Glomerular visceral epithelial cell (primary cell): ENCODE results near the gene CHSY1.
"Not testable (repeated sequence)": the region's sequence is repeated elsewhere in the genome, so short reads cannot be mapped to it uniquely, and the experiment has no call there.

Source experiments
- DNase-seq: peaks from one replicate; pipeline ENCODE4 v3.0.0-alpha.2; 2016; ENCODE audit errors: extremely low spot score

CHSY1 gene

GRCh38 chr15:101251830-101252820 lies at the start of gene CHSY1:
Gene CHSY1 (minus strand): TSS chr15:101252048. CDS start chr15:101251456, 592 bp downstream.
- DNase-seq = peak; percentile 92

- DNase-seq = no peak
Observed at GRCh38 chr15:101296418-101297405, 44.9 kb upstream of the CHSY1 start.

GRCh38 chr15:101295607-101296161 lies 43.8 kb upstream of the CHSY1 start:
- DNase-seq = no peak

GRCh38 chr15:101294731-101295606 lies 43.1 kb upstream of the CHSY1 start, which contains the start of gene SNRPA1:
Gene SNRPA1 (minus strand): TSS chr15:101295248. CDS start chr15:101295178, 70 bp downstream.
- DNase-seq = peak; percentile 95

- DNase-seq = no peak
Observed at GRCh38 chr15:101293122-101293521, 41.3 kb upstream of the CHSY1 start.

GRCh38 chr15:101288905-101289513 lies 37.2 kb upstream of the CHSY1 start:
- peak; percentile 49 for DNase-seq

- DNase-seq = not testable (repeated sequence)
Observed at GRCh38 chr15:101287342-101287741, 35.5 kb upstream of the CHSY1 start.

- no peak for DNase-seq
Observed at GRCh38 chr15:101286471-101287114, 34.7 kb upstream of the CHSY1 start.

GRCh38 chr15:101283931-101284330 lies 32.1 kb upstream of the CHSY1 start:
- no peak for DNase-seq

- no peak for DNase-seq
Observed at GRCh38 chr15:101280007-101280406, 28.2 kb upstream of the CHSY1 start.

GRCh38 chr15:101277943-101278564 lies 26.2 kb upstream of the CHSY1 start:
- no peak for DNase-seq

- peak; percentile 90 for DNase-seq
Observed at GRCh38 chr15:101277038-101277822, 25.4 kb upstream of the CHSY1 start, which contains the start of gene SELENOS. Gene SELENOS (minus strand): TSS chr15:101277485. CDS start chr15:101277417, 68 bp downstream.

GRCh38 chr15:101276501-101277037 lies 24.7 kb upstream of the CHSY1 start:
- peak; percentile 37 for DNase-seq

GRCh38 chr15:101275018-101275417 lies 23.2 kb upstream of the CHSY1 start:
- no peak for DNase-seq

GRCh38 chr15:101273534-101273933 lies 21.7 kb upstream of the CHSY1 start:
- DNase-seq = no peak

- DNase-seq = no peak
Observed at GRCh38 chr15:101272584-101272983, 20.7 kb upstream of the CHSY1 start.

GRCh38 chr15:101269479-101270223 lies 17.8 kb upstream of the CHSY1 start:
- no peak for DNase-seq
